Right atrium auricular region (tissue), 2 donors: ENCODE results near the gene KIF3C. TPM values are rescaled to one million over a fixed set of nuclear protein-coding genes. Genes with fewer than 3 reads are reported as not detected.

ENCODE experiments used
- total RNA-seq, 2 donors: library from RNA; depleted of rRNA; stranded (reverse); fragments of >200 nt; gene quantifications; one replicate each; pipeline ENCODE4 v1.1.0, GENCODE V29; 2016

KIF3C gene
- total RNA-seq, 2 donors from 2014 or later: 3.3 to 3.5 TPM

Other genes starting within 250 kb of the KIF3C start
- gene ASXL2, start 104.0 kb downstream of the KIF3C start, total RNA-seq: 10 to 100 TPM; 16.8 to 17.1 TPM
- 10 to 100 TPM; 70.9 to 86.7 TPM for gene RAB10, start 51.6 kb upstream of the KIF3C start, total RNA-seq
- 10 to 100 TPM in 1 of 2 donors, 1 to 10 TPM in 1; 3.0 to 48.4 TPM for gene GAREM2, start 190.6 kb upstream of the KIF3C start, total RNA-seq